ENCODE data around the gene DMBX1.

The DMBX1 gene

GRCh38 chr1:46489638-46490405 is at the start of gene DMBX1:
Gene DMBX1 (plus strand): TSS chr1:46489836. CDS start chr1:46507011, 17,175 bp downstream.
- peak; percentile 19 for DNase-seq

- no peak for DNase-seq
Observed at GRCh38 chr1:46440478-46440877, 49.2 kb upstream of the DMBX1 start.

- peak; percentile 36 for DNase-seq
Observed at GRCh38 chr1:46442317-46443161, 47.1 kb upstream of the DMBX1 start.

GRCh38 chr1:46444466-46444865 is 45.2 kb upstream of the DMBX1 start:
- DNase-seq, result no peak

- DNase-seq, result no peak
Observed at GRCh38 chr1:46445773-46446256, 43.8 kb upstream of the DMBX1 start.

GRCh38 chr1:46446646-46447498 is 42.8 kb upstream of the DMBX1 start:
- DNase-seq, result peak; percentile 46

- DNase-seq, result no peak
Observed at GRCh38 chr1:46447499-46448108, 42.0 kb upstream of the DMBX1 start.

GRCh38 chr1:46448109-46448911 is 41.3 kb upstream of the DMBX1 start:
- DNase-seq, result no peak

- no peak for DNase-seq
Observed at GRCh38 chr1:46449223-46450159, 40.1 kb upstream of the DMBX1 start.

- DNase-seq, result no peak
Observed at GRCh38 chr1:46450160-46450517, 39.5 kb upstream of the DMBX1 start.

- DNase-seq, result no peak
Observed at GRCh38 chr1:46451948-46452930, 37.4 kb upstream of the DMBX1 start.

GRCh38 chr1:46452931-46453325 is 36.7 kb upstream of the DMBX1 start:
- no peak for DNase-seq

- DNase-seq, result no peak
Observed at GRCh38 chr1:46453449-46453848, 36.2 kb upstream of the DMBX1 start.

- no peak for DNase-seq
Observed at GRCh38 chr1:46455951-46456350, 33.7 kb upstream of the DMBX1 start.

- DNase-seq, result no peak
Observed at GRCh38 chr1:46456411-46456963, 33.1 kb upstream of the DMBX1 start.

- no peak for DNase-seq
Observed at GRCh38 chr1:46457178-46457577, 32.5 kb upstream of the DMBX1 start.

GRCh38 chr1:46458190-46458589 is 31.4 kb upstream of the DMBX1 start:
- DNase-seq, result no peak

- DNase-seq, result no peak
Observed at GRCh38 chr1:46458846-46459245, 30.8 kb upstream of the DMBX1 start.

GRCh38 chr1:46459315-46459714 is 30.3 kb upstream of the DMBX1 start:
- no peak for DNase-seq

All from NCI-H526 treated with DMSO at 0.1 percent for 48 hours (cell line).